Activated gamma-delta T cell treated with anti-CD3 and anti-CD28 coated beads, Interleukin-2, amount 50 U/mL, for 16 hours (primary cell): Measurements from ENCODE around the gene SLC1A5.

ENCODE experiments used
- DNase-seq: peaks from one replicate; pipeline ENCODE4 v3.0.0-alpha.2; 2020; ENCODE audit warnings: low read depth

SLC1A5 gene

GRCh38 chr19:46742926-46743480 lies 45.4 kb downstream of the SLC1A5 start:
- DNase-seq = no peak

GRCh38 chr19:46741447-46741846 lies 46.9 kb downstream of the SLC1A5 start:
- DNase-seq = no peak

- no peak for DNase-seq
Measured at GRCh38 chr19:46739290-46739771, 49.1 kb downstream of the SLC1A5 start.

GRCh38 chr19:46737761-46738171 lies 50.6 kb downstream of the SLC1A5 start:
- DNase-seq = no peak

- DNase-seq = no peak
Measured at GRCh38 chr19:46737298-46737654, 51.1 kb downstream of the SLC1A5 start.

- no peak for DNase-seq
Measured at GRCh38 chr19:46736531-46737297, 51.7 kb downstream of the SLC1A5 start.

- DNase-seq = no peak
Measured at GRCh38 chr19:46733690-46734292, 54.6 kb downstream of the SLC1A5 start.

- no peak for DNase-seq
Measured at GRCh38 chr19:46732966-46733689, 55.3 kb downstream of the SLC1A5 start.

GRCh38 chr19:46732172-46732938 lies 56.0 kb downstream of the SLC1A5 start:
- no peak for DNase-seq

- DNase-seq = no peak
Measured at GRCh38 chr19:46731584-46731983, 56.8 kb downstream of the SLC1A5 start.

GRCh38 chr19:46731007-46731501 lies 57.3 kb downstream of the SLC1A5 start:
- DNase-seq = no peak

- DNase-seq = no peak
Measured at GRCh38 chr19:46730595-46730994, 57.8 kb downstream of the SLC1A5 start.

GRCh38 chr19:46730187-46730586 lies 58.2 kb downstream of the SLC1A5 start:
- DNase-seq = no peak

GRCh38 chr19:46729696-46730095 lies 58.7 kb downstream of the SLC1A5 start:
- DNase-seq = no peak

GRCh38 chr19:46728693-46729339 lies 59.6 kb downstream of the SLC1A5 start:
- peak; percentile 76 for DNase-seq

GRCh38 chr19:46728208-46728607 lies 60.2 kb downstream of the SLC1A5 start:
- DNase-seq = no peak

GRCh38 chr19:46727757-46728156 lies 60.6 kb downstream of the SLC1A5 start:
- no peak for DNase-seq

- no peak for DNase-seq
Measured at GRCh38 chr19:46726971-46727501, 61.4 kb downstream of the SLC1A5 start.

GRCh38 chr19:46726551-46726950 lies 61.8 kb downstream of the SLC1A5 start:
- DNase-seq = no peak

GRCh38 chr19:46725859-46726393 lies 62.5 kb downstream of the SLC1A5 start:
- DNase-seq = no peak
